ENCODE data around the gene ERFE. TPM values are rescaled to one million over a fixed set of nuclear protein-coding genes. Genes with fewer than 3 reads are reported as not detected.

Gene ERFE
- total RNA-seq, 1 donor from 2014 or later, result 0.85 TPM

GRCh38 chr2:238121511-238122286 is 37.1 kb upstream of the ERFE start:
- no peak for DNase-seq (ENCODE audit: low spot score in 2 of 2, unreplicated experiment in 2 of 2)
- TF ChIP-seq CTCF (IDR thresholded peaks at IDR 0.05; ENCODE audit: unreplicated experiment), result no peak
- Mint-ChIP-seq H3K27ac (no peak overlapping the region), H3K36me3 (no peaks in the 10 kb centered on the region), H3K4me1 (peaks cover 3% of the 10 kb centered on the region), H3K9me3 (no peaks in the 10 kb centered on the region), H3K4me3 (no peak overlapping the region), H3K27me3 (ENCODE audit: low read depth) (peaks cover 32% of the 10 kb centered on the region)

DNA sequence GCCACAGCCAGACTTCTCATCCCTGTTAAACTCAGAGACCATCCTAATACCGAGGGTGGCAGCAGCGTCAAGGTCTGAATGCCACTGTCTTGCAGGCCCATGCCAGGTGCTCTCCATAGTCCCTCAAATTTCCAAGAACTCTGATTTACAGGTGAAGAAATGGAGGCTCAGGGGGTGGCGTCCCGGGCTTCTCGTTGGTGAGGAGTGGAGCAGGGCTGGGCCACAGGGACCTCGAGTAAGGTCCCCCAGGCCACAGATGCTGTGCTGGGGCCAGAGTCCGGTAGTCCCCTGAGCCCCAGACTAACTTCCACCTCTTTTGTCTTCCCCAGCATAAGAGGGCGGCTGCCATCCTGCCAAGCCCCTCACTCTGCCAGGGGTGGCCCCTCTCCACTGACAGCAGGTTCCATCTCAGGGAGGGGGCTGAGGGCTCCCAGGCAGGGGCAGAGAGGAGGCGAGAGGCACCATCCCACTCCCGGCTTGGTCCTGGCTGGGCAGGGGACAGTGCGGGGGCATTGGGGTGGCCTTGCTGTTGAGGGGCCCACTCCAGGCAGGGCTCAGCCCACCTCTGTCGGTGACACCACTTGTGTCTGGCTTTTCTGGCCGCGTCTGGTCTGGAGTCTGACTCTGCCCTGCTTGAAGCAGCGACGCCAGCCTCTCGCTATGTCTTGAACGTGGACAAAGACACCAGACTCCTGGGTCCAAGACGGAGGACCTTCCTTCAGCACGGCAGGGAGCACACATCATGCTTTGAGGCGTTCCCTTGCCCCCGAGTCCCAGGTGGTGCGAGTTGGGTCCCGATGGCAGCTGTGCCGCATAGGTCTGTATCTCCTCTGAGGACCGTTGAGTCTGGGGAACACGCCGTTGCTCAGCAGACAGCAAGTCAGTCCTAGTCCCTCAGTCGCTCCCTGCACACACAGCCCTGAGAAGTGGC is 36.2 kb upstream of the ERFE start:
- H3K27me3 Mint-ChIP-seq (ENCODE audit: low read depth), result peaks cover 26% of the 10 kb centered on the region
- no peak for TF ChIP-seq CTCF (IDR thresholded peaks at IDR 0.05; ENCODE audit: unreplicated experiment)
- H3K4me3 Mint-ChIP-seq, result no peak overlapping the region
- H3K36me3 Mint-ChIP-seq, result no peaks in the 10 kb centered on the region
- no peaks in the 10 kb centered on the region for H3K9me3 Mint-ChIP-seq
- peaks cover 3% of the 10 kb centered on the region for H3K4me1 Mint-ChIP-seq
- DNase-seq (ENCODE audit: low spot score in 2 of 2, unreplicated experiment in 2 of 2), result no peak
- H3K27ac Mint-ChIP-seq, result no peak overlapping the region

GRCh38 chr2:238123218-238123971 is 35.4 kb upstream of the ERFE start:
- DNase-seq (ENCODE audit: low spot score in 2 of 2, unreplicated experiment in 2 of 2), result no peak
- peaks cover 18% of the 10 kb centered on the region for H3K27me3 Mint-ChIP-seq (ENCODE audit: low read depth)
- no peak overlapping the region for H3K27ac Mint-ChIP-seq
- H3K9me3 Mint-ChIP-seq, result no peaks in the 10 kb centered on the region
- H3K4me3 Mint-ChIP-seq, result no peak overlapping the region
- H3K36me3 Mint-ChIP-seq, result no peaks in the 10 kb centered on the region
- H3K4me1 Mint-ChIP-seq, result peaks cover 3% of the 10 kb centered on the region
- TF ChIP-seq CTCF (IDR thresholded peaks at IDR 0.05; ENCODE audit: unreplicated experiment), result no peak

GRCh38 chr2:238123991-238124470 is 34.7 kb upstream of the ERFE start:
- no peak for TF ChIP-seq CTCF (IDR thresholded peaks at IDR 0.05; ENCODE audit: unreplicated experiment)
- H3K4me1 Mint-ChIP-seq, result peaks cover 3% of the 10 kb centered on the region

DNA sequence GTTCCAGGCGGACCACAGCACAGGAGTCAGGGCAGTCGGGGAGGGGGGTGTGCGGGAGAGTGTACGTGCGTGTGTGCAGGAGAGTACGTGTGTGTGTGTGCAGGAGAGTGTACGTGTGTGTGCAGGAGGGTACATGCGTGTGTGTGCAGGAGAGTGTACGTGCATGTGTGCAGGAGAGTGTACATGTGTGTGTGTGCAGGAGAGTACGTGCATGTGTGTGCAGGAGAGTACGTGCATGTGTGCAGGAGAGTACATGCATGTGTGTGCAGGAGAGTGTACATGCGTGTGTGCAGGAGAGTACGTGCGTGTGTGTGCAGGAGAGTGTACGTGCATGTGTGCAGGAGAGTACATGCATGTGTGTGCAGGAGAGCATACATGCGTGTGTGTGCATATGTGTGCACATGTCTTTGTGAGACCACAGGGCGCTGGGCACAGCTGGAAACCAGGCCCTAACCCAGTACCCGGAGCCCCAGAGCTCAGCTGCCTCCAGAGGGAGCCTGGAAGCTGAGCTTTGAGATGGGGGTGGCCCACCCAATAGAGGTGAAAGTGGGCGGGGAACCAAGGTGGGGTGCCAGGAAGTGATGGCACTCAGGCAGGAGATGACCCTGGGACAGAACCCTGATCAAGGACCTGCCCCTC is 34.2 kb upstream of the ERFE start:
- H3K36me3 Mint-ChIP-seq, result no peaks in the 10 kb centered on the region
- H3K4me1 Mint-ChIP-seq, result peaks cover 3% of the 10 kb centered on the region
- peaks cover 7% of the 10 kb centered on the region for H3K27me3 Mint-ChIP-seq (ENCODE audit: low read depth)
- H3K4me3 Mint-ChIP-seq, result no peak overlapping the region
- H3K27ac Mint-ChIP-seq, result no peak overlapping the region
- H3K9me3 Mint-ChIP-seq, result no peaks in the 10 kb centered on the region
- TF ChIP-seq CTCF (IDR thresholded peaks at IDR 0.05; ENCODE audit: unreplicated experiment), result no peak
- no peak for DNase-seq (ENCODE audit: low spot score in 2 of 2, unreplicated experiment in 2 of 2)

More at GRCh38 chr2:238123991-238124470, 34.7 kb upstream of the ERFE start:
- Mint-ChIP-seq H3K27me3 (ENCODE audit: low read depth) (peaks cover 11% of the 10 kb centered on the region), H3K4me3 (no peak overlapping the region), H3K9me3 (no peaks in the 10 kb centered on the region), H3K36me3 (no peaks in the 10 kb centered on the region), H3K27ac (no peak overlapping the region)
- DNase-seq (ENCODE audit: low spot score in 2 of 2, unreplicated experiment in 2 of 2), result no peak

Measured in mesothelial cell of epicardium (in vitro differentiated cells).